NCI-H2029 treated with DMSO at 0.1 percent for 48 hours (cell line): Measurements from ENCODE around the gene PRPSAP1.
"Not testable (repeated sequence)": the region's sequence is repeated elsewhere in the genome, so short reads cannot be mapped to it uniquely, and the experiment has no call there.

Experiments
- DNase-seq: peaks from one replicate; lab custom pipeline; 2025; lab: John Stamatoyannopoulos, UW

The PRPSAP1 gene

GRCh38 chr17:76277300-76278267 is 76.1 kb downstream of the PRPSAP1 start:
- DNase-seq = no peak

- no peak for DNase-seq
These were observed 77.0 kb downstream of the PRPSAP1 start for GRCh38 chr17:76276461-76277299.

- no peak for DNase-seq
These were observed 77.7 kb downstream of the PRPSAP1 start for GRCh38 chr17:76276069-76276431.

GRCh38 chr17:76275382-76276068 is 78.2 kb downstream of the PRPSAP1 start:
- DNase-seq = no peak

- DNase-seq = no peak
These were observed 79.4 kb downstream of the PRPSAP1 start for GRCh38 chr17:76274112-76274956.

GRCh38 chr17:76273445-76274111 is 80.1 kb downstream of the PRPSAP1 start:
- DNase-seq = no peak

GRCh38 chr17:76272541-76273444 is 80.9 kb downstream of the PRPSAP1 start:
- no peak for DNase-seq

GRCh38 chr17:76271669-76272540 is 81.8 kb downstream of the PRPSAP1 start:
- DNase-seq = no peak

GRCh38 chr17:76270770-76271668 is 82.7 kb downstream of the PRPSAP1 start:
- no peak for DNase-seq

- DNase-seq = no peak
These were observed 83.6 kb downstream of the PRPSAP1 start for GRCh38 chr17:76270127-76270592.

- no peak for DNase-seq
These were observed 84.4 kb downstream of the PRPSAP1 start for GRCh38 chr17:76268991-76269981.

GRCh38 chr17:76268015-76268749 is 85.5 kb downstream of the PRPSAP1 start:
- no peak for DNase-seq

- DNase-seq = not testable (repeated sequence)
These were observed 86.1 kb downstream of the PRPSAP1 start for GRCh38 chr17:76267581-76268001.

- no peak for DNase-seq
These were observed 86.6 kb downstream of the PRPSAP1 start for GRCh38 chr17:76267051-76267576.

- no peak for DNase-seq
These were observed 87.3 kb downstream of the PRPSAP1 start for GRCh38 chr17:76266244-76266938.
